ENCODE data around the gene DNPEP.

- TF ChIP-seq RAD21 (IDR thresholded peaks at IDR 0.05 in 1 of 2, conservative IDR thresholded peaks at IDR 0.05 in 1 of 2; ENCODE audit: low read depth in 2 of 2, low read length in 2 of 2) (no peak), USF2 (IDR thresholded peaks at IDR 0.05; ENCODE audit: low read length) (no peak), TAF1 (IDR thresholded peaks at IDR 0.05; ENCODE audit: low read depth, low read length) (peak; percentile 23; the same call in 1 of the 2 replicates), SP1 (IDR thresholded peaks at IDR 0.05; ENCODE audit: low read depth, low read length) (no peak), CTCF (IDR thresholded peaks at IDR 0.05; ENCODE audit: control extremely low read depth in 1 of 3, insufficient read depth in 1 of 3, low read depth in 1 of 3, low read length in 3 of 3) (no peak), POLR2A (IDR thresholded peaks at IDR 0.05; ENCODE audit: control extremely low read depth in 1 of 2, low read depth in 2 of 2, low read length in 2 of 2) (no peak)
Observed at GRCh38 chr2:219434718-219435525, 47.2 kb upstream of the DNPEP start, which contains the start of gene SPEG.

All from H1 (cell line).